Stimulated activated naive CD4-positive, alpha-beta T cell treated with Interleukin-2 at 50 U/mL for 16 hours (primary cell): ENCODE data around the gene MYBL2.
"Not testable (repeated sequence)": the region's sequence is repeated elsewhere in the genome, so short reads cannot be mapped to it uniquely, and the experiment has no call there.

Source experiments
- DNase-seq: peaks from one replicate; lab custom pipeline; 2025; lab: John Stamatoyannopoulos, UW

Gene MYBL2

GRCh38 chr20:43752051-43752360 lies 85.1 kb downstream of the MYBL2 start:
- DNase-seq: no peak

- DNase-seq: no peak
Observed at GRCh38 chr20:43752561-43753301, 85.8 kb downstream of the MYBL2 start.

GRCh38 chr20:43755390-43755789 lies 88.5 kb downstream of the MYBL2 start:
- DNase-seq: no peak

GRCh38 chr20:43755851-43756250 lies 88.9 kb downstream of the MYBL2 start:
- DNase-seq: no peak

- not testable (repeated sequence) for DNase-seq
Observed at GRCh38 chr20:43757888-43758287, 91.0 kb downstream of the MYBL2 start.

GRCh38 chr20:43761386-43762340 lies 94.7 kb downstream of the MYBL2 start:
- no peak for DNase-seq

GRCh38 chr20:43762911-43763310 lies 96.0 kb downstream of the MYBL2 start:
- no peak for DNase-seq

- DNase-seq: no peak
Observed at GRCh38 chr20:43765916-43766315, 99.0 kb downstream of the MYBL2 start.
